H9 (cell line): ENCODE data around the gene UNC5C. TPM values are rescaled to one million over a fixed set of nuclear protein-coding genes. Genes with fewer than 3 reads are reported as not detected.

Experiments used
- DNase-seq: peaks from one replicate; pipeline ENCODE4 v3.0.0-alpha.2; 2017
- H2AFZ ChIP-seq: one replicate; pipeline ENCODE4 v1.6.1; 2013; ENCODE audit warnings: mild to moderate bottlenecking, low read length, control low read depth, moderate library complexity
- H2AK5ac ChIP-seq: 2 replicates; pipeline ENCODE4 v1.6.1; 2013; ENCODE audit warnings: low read length, control low read depth, mixed read lengths; ENCODE audit not compliant: insufficient read length
- H2BK120ac ChIP-seq: one replicate; pipeline ENCODE4 v1.6.1; 2013; ENCODE audit warnings: low read depth, mild to moderate bottlenecking, low read length, control low read depth, inconsistent platforms; ENCODE audit not compliant: poor library complexity, severe bottlenecking
- H2BK12ac ChIP-seq: 2 replicates; pipeline ENCODE4 v1.6.1; 2013; ENCODE audit warnings: low read length, control low read depth, mixed read lengths, low read depth; ENCODE audit not compliant: insufficient read length
- H2BK15ac ChIP-seq: 2 replicates; pipeline ENCODE4 v1.6.1; 2013; ENCODE audit warnings: low read depth, low read length, control low read depth
- H2BK20ac ChIP-seq: one replicate; pipeline ENCODE4 v1.6.1; 2013; ENCODE audit warnings: low read depth, mild to moderate bottlenecking, low read length, control low read depth, inconsistent platforms; ENCODE audit not compliant: poor library complexity, severe bottlenecking
- H2BK5ac ChIP-seq: 2 replicates; pipeline ENCODE4 v1.6.1; 2013; ENCODE audit warnings: low read length, control low read depth, mixed read lengths; ENCODE audit not compliant: insufficient read length
- H3K14ac ChIP-seq: 2 replicates; pipeline ENCODE4 v1.6.1; 2013; ENCODE audit warnings: low read length, control low read depth; ENCODE audit not compliant: insufficient read depth
- H3K18ac ChIP-seq: 2 replicates; pipeline ENCODE4 v1.6.1; 2013; ENCODE audit warnings: low read depth, mild to moderate bottlenecking, mixed read lengths, low read length, control low read depth; ENCODE audit not compliant: insufficient read length
- H3K23ac ChIP-seq: 2 replicates; pipeline ENCODE4 v1.6.1; 2013; ENCODE audit warnings: low read length, control low read depth, mixed read lengths, low read depth; ENCODE audit not compliant: insufficient read length
- H3K23me2 ChIP-seq: 2 replicates; pipeline ENCODE4 v1.6.1; 2013; ENCODE audit warnings: low read depth, mild to moderate bottlenecking, mixed read lengths, low read length, control low read depth; ENCODE audit not compliant: insufficient read length, poor library complexity, severe bottlenecking
- H3K27ac ChIP-seq: 2 replicates; pipeline ENCODE4 v1.5.1; 2013; ENCODE audit warnings: low read length, control low read depth, mixed read lengths, low read depth; ENCODE audit not compliant: insufficient read length
- H3K27me3 ChIP-seq: 2 replicates; pipeline ENCODE4 v1.6.1; 2013; ENCODE audit warnings: low read length, control low read depth, inconsistent platforms; ENCODE audit not compliant: insufficient read depth
- H3K4ac ChIP-seq: 2 replicates; pipeline ENCODE4 v1.6.1; 2013; ENCODE audit warnings: low read depth, mild to moderate bottlenecking, control low read depth, inconsistent platforms, low read length, moderate library complexity
- H3K4me1 ChIP-seq: 2 replicates; pipeline ENCODE4 v1.6.1; 2013; ENCODE audit warnings: low read length, control low read depth, inconsistent platforms; ENCODE audit not compliant: insufficient read depth
- H3K4me2 ChIP-seq: 2 replicates; pipeline ENCODE4 v1.6.1; 2013; ENCODE audit warnings: low read length, control low read depth, mixed read lengths; ENCODE audit not compliant: insufficient read length, insufficient read depth
- H3K56ac ChIP-seq: 2 replicates; pipeline ENCODE4 v1.6.1; 2013; ENCODE audit warnings: low read depth, mild to moderate bottlenecking, mixed read lengths, low read length, control low read depth; ENCODE audit not compliant: insufficient read length
- H3K79me1 ChIP-seq: 2 replicates; pipeline ENCODE4 v1.6.1; 2013; ENCODE audit warnings: low read depth, mild to moderate bottlenecking, moderate library complexity, low read length, control low read depth, inconsistent platforms; ENCODE audit not compliant: insufficient read depth, poor library complexity, severe bottlenecking
- H3K79me2 ChIP-seq: 2 replicates; pipeline ENCODE4 v1.6.1; 2013; ENCODE audit warnings: low read length, control low read depth, inconsistent platforms; ENCODE audit not compliant: insufficient read depth
- H3K9ac ChIP-seq: 2 replicates; pipeline ENCODE4 v1.6.1; 2013; ENCODE audit warnings: low read length, control low read depth, mixed read lengths; ENCODE audit not compliant: insufficient read length; ENCODE audit errors: extremely low read depth
- H3K9me3 ChIP-seq: one replicate; pipeline ENCODE4 v1.6.1; 2013; ENCODE audit warnings: low read depth, low read length, inconsistent platforms; ENCODE audit not compliant: control insufficient read depth
- H3T11ph ChIP-seq: one replicate; pipeline ENCODE4 v1.6.1; 2013; ENCODE audit warnings: mild to moderate bottlenecking, low read length, control low read depth, inconsistent platforms
- H4K20me1 ChIP-seq: one replicate; pipeline ENCODE4 v1.6.1; 2013; ENCODE audit not compliant: control insufficient read depth, insufficient read length, insufficient read depth
- H4K5ac ChIP-seq: 2 replicates; pipeline ENCODE4 v1.6.1; 2013; ENCODE audit warnings: low read depth, mild to moderate bottlenecking, mixed read lengths, low read length, control low read depth; ENCODE audit not compliant: insufficient read length
- H4K8ac ChIP-seq: replicated peaks from 2 replicates; pipeline ENCODE4 v1.6.1; 2013; ENCODE audit warnings: low read length, control low read depth, mixed read lengths, low read depth; ENCODE audit not compliant: insufficient read length
- H4K91ac ChIP-seq: 2 replicates; pipeline ENCODE4 v1.6.1; 2013; ENCODE audit warnings: low read depth, mild to moderate bottlenecking, moderate library complexity, mixed read lengths, low read length, control low read depth; ENCODE audit not compliant: insufficient read length
- H3K27ac Mint-ChIP-seq, 3 experiments: 2 replicates in 2 of 3; 3 replicates in 1 of 3; pipeline ENCODE4 v1.8.0; 2020 to 2021; ENCODE audit warnings: mixed read lengths in 3 of 3, mild to moderate bottlenecking in 1 of 3, moderate library complexity in 1 of 3
- H3K27me3 Mint-ChIP-seq: 2 replicates; pipeline ENCODE4 v1.8.0; 2021; ENCODE audit warnings: low read depth, mild to moderate bottlenecking, moderate library complexity, mixed read lengths
- H3K36me3 Mint-ChIP-seq, 3 experiments: 2 replicates in 2 of 3; 3 replicates in 1 of 3; pipeline ENCODE4 v1.8.0; 2020 to 2021; ENCODE audit warnings: low read depth in 3 of 3, mixed read lengths in 3 of 3; ENCODE audit not compliant: insufficient read depth in 1 of 3
- H3K4me1 Mint-ChIP-seq, 2 experiments: 2 replicates each; pipeline ENCODE4 v1.8.0; 2020; ENCODE audit warnings: mixed read lengths in 2 of 2
- H3K4me3 Mint-ChIP-seq, 2 experiments: 2 replicates in 1 of 2; 3 replicates in 1 of 2; pipeline ENCODE4 v1.8.0; 2020 to 2021; ENCODE audit warnings: mild to moderate bottlenecking in 2 of 2, mixed read lengths in 2 of 2, moderate library complexity in 1 of 2
- H3K9me3 Mint-ChIP-seq, 2 experiments: 2 replicates in 1 of 2; 3 replicates in 1 of 2; pipeline ENCODE4 v1.8.0; 2020; ENCODE audit warnings: mild to moderate bottlenecking in 2 of 2, mixed read lengths in 2 of 2, moderate library complexity in 1 of 2
- WGBS: extraction: QIAGEN DNeasy Blood & Tissue Kit; methylation state at CpG from one replicate; pipeline ENCODE4 v1.1.7; 2013; ENCODE audit warnings: missing lambda C conversion rate, low lambda C conversion rate, mixed read lengths; ENCODE audit not compliant: insufficient read length; ENCODE audit errors: extremely low coverage; 5-methylcytosine and 5-hydroxymethylcytosine counted together
- total RNA-seq: library from RNA; stranded (reverse); gene quantifications from 2 replicates; pipeline ENCODE4 v1.2.1, GENCODE V29; 2021
- TF ChIP-seq, protein P1 (sequence below): fragments of 200-600 bp; sonication (generic); conservative IDR thresholded peaks from 3 replicates; pipeline ENCODE4 v1.8.0; 2021; ENCODE audit warnings: antibody characterized with exemption, mild to moderate bottlenecking

The UNC5C gene
- total RNA-seq, 1 experiment from 2014 or later, result not detected

DNA sequence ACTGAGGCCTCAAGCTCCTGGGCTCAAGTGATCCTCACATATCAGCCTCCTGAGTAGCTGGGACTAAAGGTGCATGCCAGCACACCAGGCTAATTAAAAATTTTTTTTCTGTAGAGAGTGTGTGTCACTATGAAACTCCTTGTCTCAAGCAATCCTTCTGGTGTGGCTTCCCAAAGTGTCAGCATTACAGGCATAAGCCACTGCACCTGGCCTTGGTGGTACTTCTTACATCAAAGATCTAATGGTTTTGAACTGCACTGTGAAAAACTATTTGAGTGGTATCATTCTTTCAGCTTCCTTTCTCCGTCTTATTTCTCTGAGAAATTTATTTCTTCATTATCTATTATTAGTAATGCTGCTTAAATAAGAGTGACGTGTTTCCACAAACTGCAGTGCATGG is 98.5 kb downstream of the UNC5C start:
- Histone ChIP-seq H3K27ac (no peak overlapping the region), H2BK20ac (no peak overlapping the region), H3K79me1 (no peaks in the 10 kb centered on the region), H3K9me3 (no peaks in the 10 kb centered on the region), H3K79me2 (no peaks in the 10 kb centered on the region), H4K5ac (no peak overlapping the region), H3K27me3 (no peaks in the 10 kb centered on the region), H2BK120ac (no peak overlapping the region), H2AK5ac (no peak overlapping the region), H4K8ac (no peak overlapping the region), H2BK5ac (no peak overlapping the region), H2BK15ac (no peak overlapping the region), H3K23me2 (no peaks in the 10 kb centered on the region), H4K20me1 (no peaks in the 10 kb centered on the region), H2AFZ (no peak overlapping the region), H3K56ac (no peak overlapping the region), H4K91ac (no peak overlapping the region), H3K4me1 (no peaks in the 10 kb centered on the region), H3K4me2 (no peak overlapping the region), H2BK12ac (no peak overlapping the region), H3T11ph (no peak overlapping the region), H3K23ac (no peak overlapping the region), H3K9ac (no peak overlapping the region), H3K14ac (no peak overlapping the region), H3K4ac (no peak overlapping the region), H3K18ac (no peak overlapping the region)
- Mint-ChIP-seq H3K4me3 (no peak overlapping the region; a peak in 1 of 5 replicates), H3K27me3 (no peaks in the 10 kb centered on the region), H3K36me3 (no peaks in the 10 kb centered on the region), H3K9me3 (no peaks in the 10 kb centered on the region), H3K27ac (no peak overlapping the region), H3K4me1 (no peaks in the 10 kb centered on the region)
- DNase-seq, result no peak
- no CpG with 5 or more reads among the region's 2 CpGs for WGBS
- TF ChIP-seq, protein P1, sequence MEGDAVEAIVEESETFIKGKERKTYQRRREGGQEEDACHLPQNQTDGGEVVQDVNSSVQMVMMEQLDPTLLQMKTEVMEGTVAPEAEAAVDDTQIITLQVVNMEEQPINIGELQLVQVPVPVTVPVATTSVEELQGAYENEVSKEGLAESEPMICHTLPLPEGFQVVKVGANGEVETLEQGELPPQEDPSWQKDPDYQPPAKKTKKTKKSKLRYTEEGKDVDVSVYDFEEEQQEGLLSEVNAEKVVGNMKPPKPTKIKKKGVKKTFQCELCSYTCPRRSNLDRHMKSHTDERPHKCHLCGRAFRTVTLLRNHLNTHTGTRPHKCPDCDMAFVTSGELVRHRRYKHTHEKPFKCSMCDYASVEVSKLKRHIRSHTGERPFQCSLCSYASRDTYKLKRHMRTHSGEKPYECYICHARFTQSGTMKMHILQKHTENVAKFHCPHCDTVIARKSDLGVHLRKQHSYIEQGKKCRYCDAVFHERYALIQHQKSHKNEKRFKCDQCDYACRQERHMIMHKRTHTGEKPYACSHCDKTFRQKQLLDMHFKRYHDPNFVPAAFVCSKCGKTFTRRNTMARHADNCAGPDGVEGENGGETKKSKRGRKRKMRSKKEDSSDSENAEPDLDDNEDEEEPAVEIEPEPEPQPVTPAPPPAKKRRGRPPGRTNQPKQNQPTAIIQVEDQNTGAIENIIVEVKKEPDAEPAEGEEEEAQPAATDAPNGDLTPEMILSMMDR, result no peak
